Neuron (in vitro differentiated cells): ENCODE results near the gene REV1.

Source experiments
- H2AFZ ChIP-seq: one replicate; pipeline ENCODE4 v1.6.1; 2013; ENCODE audit warnings: low read depth, mild to moderate bottlenecking, inconsistent platforms, low read length, moderate library complexity
- H3K27me3 ChIP-seq: one replicate; pipeline ENCODE4 v1.6.1; 2013; ENCODE audit warnings: low read length; ENCODE audit not compliant: insufficient read depth
- H3K36me3 ChIP-seq: one replicate; pipeline ENCODE4 v1.6.1; 2013; ENCODE audit warnings: low read length; ENCODE audit not compliant: insufficient read depth
- H3K4me1 ChIP-seq: one replicate; pipeline ENCODE4 v1.6.1; 2013; ENCODE audit warnings: low read length; ENCODE audit not compliant: insufficient read depth
- H3K4me3 ChIP-seq: 2 replicates; pipeline ENCODE4 v1.5.1; 2013; ENCODE audit warnings: mild to moderate bottlenecking, low read length, moderate library complexity
- H3K9me3 ChIP-seq: one replicate; pipeline ENCODE4 v1.6.1; 2013; ENCODE audit warnings: low read length

REV1 gene

GRCh38 chr2:99403084-99403483, 86.7 kb downstream of the REV1 start:
- Histone ChIP-seq H3K27me3 (no peaks in the 10 kb centered on the region), H3K4me1 (peaks cover 6% of the 10 kb centered on the region), H3K9me3 (no peaks in the 10 kb centered on the region), H2AFZ (no peak overlapping the region), H3K4me3 (no peak overlapping the region), H3K36me3 (peaks cover 82% of the 10 kb centered on the region)

- Histone ChIP-seq H2AFZ (no peak overlapping the region), H3K36me3 (peaks cover 83% of the 10 kb centered on the region), H3K4me1 (peaks cover 6% of the 10 kb centered on the region), H3K9me3 (no peaks in the 10 kb centered on the region), H3K4me3 (no peak overlapping the region), H3K27me3 (no peaks in the 10 kb centered on the region)
These were observed 88.0 kb downstream of the REV1 start for GRCh38 chr2:99401841-99402240.

- H2AFZ ChIP-seq: no peak overlapping the region
- H3K36me3 ChIP-seq: peaks cover 87% of the 10 kb centered on the region
- no peak overlapping the region for H3K4me3 ChIP-seq
- no peaks in the 10 kb centered on the region for H3K27me3 ChIP-seq
- peaks cover 6% of the 10 kb centered on the region for H3K4me1 ChIP-seq
- no peaks in the 10 kb centered on the region for H3K9me3 ChIP-seq
These were observed 90.0 kb downstream of the REV1 start for GRCh38 chr2:99399795-99400194.

GRCh38 chr2:99399063-99399462, 90.8 kb downstream of the REV1 start:
- Histone ChIP-seq H3K9me3 (no peaks in the 10 kb centered on the region), H3K27me3 (no peaks in the 10 kb centered on the region), H3K4me1 (peaks cover 6% of the 10 kb centered on the region), H2AFZ (no peak overlapping the region), H3K36me3 (peaks cover 88% of the 10 kb centered on the region), H3K4me3 (no peak overlapping the region)

- Histone ChIP-seq H3K27me3 (no peaks in the 10 kb centered on the region), H3K36me3 (peaks cover 88% of the 10 kb centered on the region), H3K9me3 (no peaks in the 10 kb centered on the region), H3K4me3 (no peak overlapping the region), H3K4me1 (no peaks in the 10 kb centered on the region), H2AFZ (no peak overlapping the region)
These were observed 91.5 kb downstream of the REV1 start for GRCh38 chr2:99398303-99398702.

GRCh38 chr2:99397266-99397920, 92.4 kb downstream of the REV1 start:
- Histone ChIP-seq H3K4me3 (no peak overlapping the region), H3K27me3 (no peaks in the 10 kb centered on the region), H3K9me3 (no peaks in the 10 kb centered on the region), H2AFZ (no peak overlapping the region), H3K4me1 (no peaks in the 10 kb centered on the region), H3K36me3 (peaks cover 86% of the 10 kb centered on the region)

- Histone ChIP-seq H3K36me3 (peaks cover 86% of the 10 kb centered on the region), H2AFZ (no peak overlapping the region), H3K9me3 (no peaks in the 10 kb centered on the region), H3K4me1 (no peaks in the 10 kb centered on the region), H3K4me3 (no peak overlapping the region), H3K27me3 (no peaks in the 10 kb centered on the region)
These were observed 94.2 kb downstream of the REV1 start for GRCh38 chr2:99395589-99396130.

GRCh38 chr2:99389946-99390345, 99.9 kb downstream of the REV1 start:
- H3K36me3 ChIP-seq: peaks cover 58% of the 10 kb centered on the region

GRCh38 chr2:99389371-99389770, 100.4 kb downstream of the REV1 start:
- no peaks in the 10 kb centered on the region for H3K27me3 ChIP-seq
- no peak overlapping the region for H3K4me3 ChIP-seq
- peaks cover 56% of the 10 kb centered on the region for H3K36me3 ChIP-seq
- H3K4me1 ChIP-seq: no peaks in the 10 kb centered on the region
- H2AFZ ChIP-seq: no peak overlapping the region
- peaks cover under 1% of the 10 kb centered on the region for H3K9me3 ChIP-seq

More at GRCh38 chr2:99389946-99390345, 99.9 kb downstream of the REV1 start:
- H3K4me3 ChIP-seq: no peak overlapping the region
- no peaks in the 10 kb centered on the region for H3K9me3 ChIP-seq
- no peaks in the 10 kb centered on the region for H3K4me1 ChIP-seq
- H3K27me3 ChIP-seq: no peaks in the 10 kb centered on the region
- H2AFZ ChIP-seq: no peak overlapping the region

GRCh38 chr2:99388892-99389291, 100.9 kb downstream of the REV1 start:
- H2AFZ ChIP-seq: no peak overlapping the region
- H3K4me3 ChIP-seq: no peak overlapping the region
- H3K27me3 ChIP-seq: no peaks in the 10 kb centered on the region
- no peaks in the 10 kb centered on the region for H3K4me1 ChIP-seq
- H3K36me3 ChIP-seq: peaks cover 54% of the 10 kb centered on the region
- peaks cover 3% of the 10 kb centered on the region for H3K9me3 ChIP-seq

- Histone ChIP-seq H2AFZ (no peak overlapping the region), H3K27me3 (no peaks in the 10 kb centered on the region), H3K36me3 (peaks cover 56% of the 10 kb centered on the region), H3K4me1 (no peaks in the 10 kb centered on the region), H3K9me3 (peaks cover 10% of the 10 kb centered on the region), H3K4me3 (no peak overlapping the region)
These were observed 103.8 kb downstream of the REV1 start for GRCh38 chr2:99386011-99386410.

GRCh38 chr2:99382143-99382542, 107.7 kb downstream of the REV1 start:
- Histone ChIP-seq H2AFZ (no peak overlapping the region), H3K4me3 (no peak overlapping the region), H3K36me3 (peaks cover 76% of the 10 kb centered on the region), H3K4me1 (no peaks in the 10 kb centered on the region), H3K27me3 (no peaks in the 10 kb centered on the region), H3K9me3 (peaks cover 10% of the 10 kb centered on the region)

- H3K9me3 ChIP-seq: peaks cover 10% of the 10 kb centered on the region
- H3K4me1 ChIP-seq: no peaks in the 10 kb centered on the region
- H3K27me3 ChIP-seq: no peaks in the 10 kb centered on the region
- H3K4me3 ChIP-seq: no peak overlapping the region
- no peak overlapping the region for H2AFZ ChIP-seq
- H3K36me3 ChIP-seq: peaks cover 84% of the 10 kb centered on the region
These were observed 109.3 kb downstream of the REV1 start for GRCh38 chr2:99380376-99381010.
